Measurements from ENCODE around the gene TM7SF2. TPM values are rescaled to one million over a fixed set of nuclear protein-coding genes. Genes with fewer than 3 reads are reported as not detected.

Gene TM7SF2
- total and polyA plus RNA-seq, 2 of the 13 experiments (the other 11 are each of a cell fraction or from before 2014, with no cell fraction given): 56.0 to 66.9 TPM

GRCh38 chr11:65083834-65084597 lies 27.7 kb upstream of the TM7SF2 start, which contains the start of the genes CDCA5 and ZFPL1 (continued):
- no peak for TF ChIP-seq SMYD3 (CRISPR knock-in tag; IDR thresholded peaks at IDR 0.05)
- TF ChIP-seq ZNF674 (CRISPR knock-in tag; IDR thresholded peaks at IDR 0.05; ENCODE audit: low read depth): no peak
- TF ChIP-seq IRF9 (CRISPR knock-in tag; IDR thresholded peaks at IDR 0.05; ENCODE audit: borderline replicate concordance): no peak
- TF ChIP-seq ZSCAN31 (CRISPR knock-in tag; IDR thresholded peaks at IDR 0.05; ENCODE audit: low read depth): 0 out of 2 replicates have a peak, but pooled peaks have one; percentile 54
- peak; percentile 58 for TF ChIP-seq PHF21A (CRISPR knock-in tag; IDR thresholded peaks at IDR 0.05)
- no peak for TF ChIP-seq ZNF432 (CRISPR knock-in tag; IDR thresholded peaks at IDR 0.05; ENCODE audit: borderline replicate concordance)
- TF ChIP-seq NR2F6 (IDR thresholded peaks at IDR 0.05): no peak
- TF ChIP-seq NR2F6 (CRISPR knock-in tag; IDR thresholded peaks at IDR 0.05): peak; percentile 48; the same call in 1 of the 2 replicates
- TF ChIP-seq ARID2 (CRISPR knock-in tag; IDR thresholded peaks at IDR 0.05; ENCODE audit: borderline replicate concordance): peak; percentile 96
- TF ChIP-seq SMAD9 (CRISPR knock-in tag; IDR thresholded peaks at IDR 0.05): peak; percentile 58; the same call in 1 of the 2 replicates
- no peak for TF ChIP-seq ATM (IDR thresholded peaks at IDR 0.05; ENCODE audit: borderline replicate concordance)
- peak; percentile 44; the same call in 1 of the 2 replicates for TF ChIP-seq ZNF335 (CRISPR knock-in tag; IDR thresholded peaks at IDR 0.05)
- TF ChIP-seq POLR2G (IDR thresholded peaks at IDR 0.05; ENCODE audit: low read depth, low read length): peak; percentile 90
- peak; percentile 94 for TF ChIP-seq KMT2A (CRISPR knock-in tag; IDR thresholded peaks at IDR 0.05)
- TF ChIP-seq ZNF530 (CRISPR knock-in tag; IDR thresholded peaks at IDR 0.05; ENCODE audit: low read depth): no peak
- peak; percentile 56; the same call in 1 of the 2 replicates for TF ChIP-seq ZNF607 (CRISPR knock-in tag; IDR thresholded peaks at IDR 0.05; ENCODE audit: borderline replicate concordance)
- TF ChIP-seq ZNF563 (CRISPR knock-in tag; IDR thresholded peaks at IDR 0.05): 0 out of 2 replicates have a peak, but pooled peaks have one; percentile 65
- TF ChIP-seq ZNF329 (CRISPR knock-in tag; IDR thresholded peaks at IDR 0.05; ENCODE audit: low read depth): no peak
- TF ChIP-seq SMAD3 (CRISPR knock-in tag; IDR thresholded peaks at IDR 0.05): peak; percentile 41; the same call in 1 of the 2 replicates
- TF ChIP-seq ZNF446 (CRISPR knock-in tag; IDR thresholded peaks at IDR 0.05): peak; percentile 70; the same call in 1 of the 2 replicates
- no peak for TF ChIP-seq ATRX (CRISPR knock-in tag; IDR thresholded peaks at IDR 0.05; ENCODE audit: borderline replicate concordance)
- 0 out of 2 replicates have a peak, but pooled peaks have one; percentile 47 for TF ChIP-seq NR0B2 (CRISPR knock-in tag; IDR thresholded peaks at IDR 0.05)
- TF ChIP-seq ZMAT5 (CRISPR knock-in tag; IDR thresholded peaks at IDR 0.05; ENCODE audit: borderline replicate concordance, low read depth): no peak
- peak; percentile 91 for TF ChIP-seq ZNF543 (CRISPR knock-in tag; IDR thresholded peaks at IDR 0.05)
- TF ChIP-seq TEF (CRISPR knock-in tag; IDR thresholded peaks at IDR 0.05): no peak
- no peak for TF ChIP-seq KLF6 (CRISPR knock-in tag; IDR thresholded peaks at IDR 0.05)

Data from HepG2 (cell line).